ENCODE results near the gene ELMOD1.

Gene ELMOD1

DNA sequence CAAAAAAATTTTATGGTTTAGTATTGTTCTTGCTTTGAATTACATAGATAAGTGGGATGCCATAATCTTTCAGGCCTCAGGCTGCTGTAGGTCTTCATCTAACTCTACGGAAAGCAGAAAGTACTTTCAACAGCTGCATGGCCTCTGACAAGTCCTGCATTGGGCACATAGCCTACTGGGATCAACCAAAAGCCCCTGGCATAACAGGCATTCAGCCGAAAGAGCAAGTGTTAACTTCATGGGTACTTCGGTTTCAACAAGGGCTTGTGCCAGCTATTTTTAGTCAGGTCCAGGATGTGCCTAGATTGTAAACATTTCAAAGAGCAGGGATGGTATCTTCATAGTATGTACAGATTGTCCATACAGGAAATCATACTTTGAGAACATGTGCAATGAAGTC is 117.8 kb downstream of the ELMOD1 start:
- DNase-seq, result no peak
- intact Hi-C loops (cut with DNase I), result no loop called here

- DNase-seq, result no peak
Observed at GRCh38 chr11:107710301-107710700, 119.4 kb downstream of the ELMOD1 start.

DNA sequence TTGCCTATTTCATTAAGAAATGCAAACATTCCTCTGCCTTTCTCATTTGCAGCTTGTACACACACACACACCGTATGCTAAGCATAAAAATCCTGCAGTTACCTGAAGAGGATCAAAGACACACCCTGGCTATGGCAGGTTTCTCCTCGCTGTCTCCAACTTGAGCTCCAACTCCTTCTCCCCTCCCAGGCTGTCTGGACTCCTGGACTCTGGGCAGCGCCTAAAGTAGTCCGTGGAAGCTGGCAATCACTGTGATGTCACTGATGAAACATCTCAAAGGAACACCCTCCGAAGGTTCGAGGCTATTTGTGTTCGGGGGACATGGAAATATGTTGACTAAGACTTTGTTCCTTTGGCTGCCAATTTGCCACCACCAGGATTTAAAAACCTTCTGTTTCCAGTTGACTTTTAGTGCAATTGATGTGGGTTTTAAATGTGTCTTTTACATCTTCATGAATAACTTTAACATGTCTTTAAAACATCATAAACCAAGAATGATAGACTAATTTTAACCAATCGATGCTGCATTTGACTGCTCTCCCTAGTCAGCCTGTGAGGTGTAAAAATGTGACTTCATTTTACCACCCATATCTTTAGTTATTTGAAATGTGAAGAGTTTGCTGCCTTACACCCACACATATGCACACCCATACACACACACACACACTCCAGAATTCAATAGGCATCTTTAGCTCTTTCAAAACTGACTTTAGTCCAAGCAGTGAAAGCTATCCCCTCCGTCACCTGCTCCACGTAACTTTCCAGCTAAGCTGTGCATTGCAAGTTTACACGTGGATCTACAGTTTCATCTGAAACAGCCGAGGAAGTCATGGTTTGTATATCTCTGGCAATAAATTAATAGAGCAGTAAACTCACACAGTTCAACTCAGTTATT is 121.2 kb downstream of the ELMOD1 start, which contains the start of gene SLN:
SLN (minus strand) TSS at position 196 of the 895 bp plus-strand sequence.
- intact Hi-C loops (cut with DNase I), result no loop called here
- no peak for DNase-seq

More at GRCh38 chr11:107710301-107710700, 119.4 kb downstream of the ELMOD1 start:
- intact Hi-C loops (cut with DNase I), result no loop called here

- no peak for DNase-seq
- intact Hi-C loops (cut with DNase I), result no loop called here
Observed at GRCh38 chr11:107713009-107713408, 122.1 kb downstream of the ELMOD1 start.
